OCI-LY3 (cell line): ENCODE results near the gene FXYD7.

Experiments
- EZH2phosphoT487 ChIP-seq: fragments of 200-600 bp; shearing (Covaris generic); IDR thresholded peaks from 2 replicates; pipeline ENCODE4 v1.6.1; 2018; ENCODE audit warnings: antibody characterized with exemption, mixed run types, low read depth
- TF ChIP-seq, protein P1 (sequence below): fragments of 200-600, 300-600 bp; sonication (generic); IDR thresholded peaks from 2 replicates; pipeline ENCODE4 v1.5.1; 2014; ENCODE audit warnings: antibody characterized with exemption, low read length, low read depth

DNA sequence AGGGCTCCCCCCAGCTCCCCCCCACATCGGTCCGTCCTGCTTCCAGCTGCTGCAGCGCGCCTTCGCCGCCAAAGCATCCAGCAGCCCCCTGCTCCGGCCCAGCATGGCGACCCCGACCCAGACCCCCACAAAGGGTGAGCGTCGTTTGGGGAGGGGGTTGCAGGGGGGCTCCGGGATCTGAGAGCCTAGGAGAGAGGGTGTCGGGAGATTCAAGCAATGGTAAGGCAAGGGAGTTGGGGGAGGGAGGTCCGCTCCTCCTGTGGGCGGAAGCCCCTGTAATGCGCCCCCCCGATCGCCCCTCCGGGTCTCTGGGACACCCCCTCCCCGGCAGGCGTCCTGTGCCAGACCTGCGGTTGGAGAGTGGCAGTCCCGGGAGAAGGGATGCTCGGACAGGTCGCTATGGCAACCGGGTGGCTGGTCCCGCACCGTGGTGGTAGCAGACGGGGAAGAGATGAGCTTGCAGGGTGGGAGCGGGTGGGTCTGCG is at the start of gene FXYD7:
- TF ChIP-seq, protein P1, sequence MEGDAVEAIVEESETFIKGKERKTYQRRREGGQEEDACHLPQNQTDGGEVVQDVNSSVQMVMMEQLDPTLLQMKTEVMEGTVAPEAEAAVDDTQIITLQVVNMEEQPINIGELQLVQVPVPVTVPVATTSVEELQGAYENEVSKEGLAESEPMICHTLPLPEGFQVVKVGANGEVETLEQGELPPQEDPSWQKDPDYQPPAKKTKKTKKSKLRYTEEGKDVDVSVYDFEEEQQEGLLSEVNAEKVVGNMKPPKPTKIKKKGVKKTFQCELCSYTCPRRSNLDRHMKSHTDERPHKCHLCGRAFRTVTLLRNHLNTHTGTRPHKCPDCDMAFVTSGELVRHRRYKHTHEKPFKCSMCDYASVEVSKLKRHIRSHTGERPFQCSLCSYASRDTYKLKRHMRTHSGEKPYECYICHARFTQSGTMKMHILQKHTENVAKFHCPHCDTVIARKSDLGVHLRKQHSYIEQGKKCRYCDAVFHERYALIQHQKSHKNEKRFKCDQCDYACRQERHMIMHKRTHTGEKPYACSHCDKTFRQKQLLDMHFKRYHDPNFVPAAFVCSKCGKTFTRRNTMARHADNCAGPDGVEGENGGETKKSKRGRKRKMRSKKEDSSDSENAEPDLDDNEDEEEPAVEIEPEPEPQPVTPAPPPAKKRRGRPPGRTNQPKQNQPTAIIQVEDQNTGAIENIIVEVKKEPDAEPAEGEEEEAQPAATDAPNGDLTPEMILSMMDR: no peak
- no peak for TF ChIP-seq EZH2phosphoT487
